PC-9 (cell line): ENCODE data around the gene OR51D1. TPM values are rescaled to one million over a fixed set of nuclear protein-coding genes. Genes with fewer than 3 reads are reported as not detected.

Experiments used
- BruUV-seq: library from RNA; stranded (reverse); fragments of 400-500 nt; replicated peaks from 2 replicates; lab custom pipeline; 2021; lab: Mats Ljungman, UMichigan
- CTCF ChIA-PET: fragments of 300-600 bp; sonication (Branson Sonifier 250); formaldehyde crosslinking; loops from one replicate; lab custom pipeline; 2022; ENCODE audit warnings: antibody characterized with exemption; lab: Charles Lee
- POLR2A ChIA-PET: fragments of 300-600 bp; sonication (Branson Sonifier 250); formaldehyde crosslinking; loops from one replicate; lab custom pipeline; 2022; ENCODE audit warnings: antibody characterized with exemption; ENCODE audit not compliant: unreplicated experiment; lab: Charles Lee
- DNase-seq, 2 experiments: peaks; one replicate each; pipeline versions ENCODE4 v3.0.0 to v3.0.0-alpha.2; 2015 to 2022; ENCODE audit warnings: mixed read lengths in 1 of 2
- H2AFZ ChIP-seq: fragments of 200-600 bp; sonication (generic); 2 replicates; pipeline ENCODE4 v1.8.1; 2017; ENCODE audit warnings: antibody characterized with exemption
- H3F3A ChIP-seq: fragments of 200-600 bp; sonication (generic); 2 replicates; pipeline ENCODE4 v1.8.1; 2017; ENCODE audit warnings: antibody characterized with exemption, mild to moderate bottlenecking, low read depth; ENCODE audit not compliant: insufficient read depth
- H3K27ac ChIP-seq: fragments of 200-600 bp; sonication (generic); 2 replicates; pipeline ENCODE4 v1.6.1; 2016; ENCODE audit warnings: mixed run types
- H3K27me3 ChIP-seq: fragments of 200-600 bp; sonication (generic); 2 replicates; pipeline ENCODE4 v1.6.1; 2016; ENCODE audit warnings: low read depth, mixed run types; ENCODE audit not compliant: insufficient read depth
- H3K36me3 ChIP-seq: fragments of 200-600 bp; sonication (generic); 2 replicates; pipeline ENCODE4 v1.6.1; 2016; ENCODE audit warnings: low read depth, mixed run types
- H3K4me1 ChIP-seq: fragments of 200-600 bp; sonication (generic); replicated peaks from 2 replicates; pipeline ENCODE4 v1.6.1; 2016; ENCODE audit warnings: mixed run types; ENCODE audit not compliant: insufficient read depth
- H3K4me2 ChIP-seq: fragments of 200-600 bp; sonication (generic); 2 replicates; pipeline ENCODE4 v1.6.1; 2017; ENCODE audit warnings: mixed run types
- H3K4me3 ChIP-seq: fragments of 200-600 bp; sonication (generic); 2 replicates; pipeline ENCODE4 v1.6.1; 2016; ENCODE audit warnings: mixed run types
- H3K79me2 ChIP-seq: fragments of 200-600 bp; sonication (generic); 2 replicates; pipeline ENCODE4 v1.6.1; 2017; ENCODE audit warnings: low read depth, mixed run types
- H3K9me2 ChIP-seq: fragments of 200-600 bp; sonication (generic); 2 replicates; pipeline ENCODE4 v1.8.1; 2017; ENCODE audit warnings: mild to moderate bottlenecking; ENCODE audit not compliant: insufficient read depth
- H3K9me3 ChIP-seq: fragments of 200-600 bp; sonication (generic); 2 replicates; pipeline ENCODE4 v1.8.1; 2016; ENCODE audit warnings: low read depth; ENCODE audit not compliant: insufficient read depth
- H4K20me1 ChIP-seq: fragments of 200-600 bp; sonication (generic); 2 replicates; pipeline ENCODE4 v1.8.1; 2017; ENCODE audit not compliant: insufficient read depth
- EZH2 ChIP-seq: fragments of 200-600 bp; sonication (generic); IDR thresholded peaks from 2 replicates; pipeline ENCODE4 v1.8.0; 2017; ENCODE audit warnings: antibody characterized with exemption, low read depth
- intact Hi-C: fragments of 100-400 bp; cut with micrococcal nuclease; formaldehyde crosslinking; loops from one replicate; pipeline ENCODE4 v1.10.0; 2022; ENCODE audit not compliant: unreplicated experiment
- total RNA-seq: library from RNA; stranded (reverse); gene quantifications from 2 replicates; pipeline ENCODE4 v1.2.3, GENCODE V29; 2021
- TF ChIP-seq, protein P1 (sequence below): fragments of 200-600 bp; sonication (generic); conservative IDR thresholded peaks from 2 replicates; pipeline ENCODE4 v1.6.1; 2017; ENCODE audit warnings: mixed run types, antibody characterized with exemption, mild to moderate bottlenecking, moderate library complexity

OR51D1 gene
- total RNA-seq, 1 experiment from 2014 or later = not detected

GRCh38 chr11:4647766-4648165 lies 10.5 kb downstream of the OR51D1 start:
- BruUV-seq = no TSS peak
- intact Hi-C loops = no loop called here
- Histone ChIP-seq H4K20me1 (no peaks in the 10 kb centered on the region), H3K9me2 (no peaks in the 10 kb centered on the region), H3K4me2 (no peak overlapping the region), H3K27ac (no peak overlapping the region), H3K79me2 (no peaks in the 10 kb centered on the region), H3K4me1 (no peaks in the 10 kb centered on the region), H3K4me3 (no peak overlapping the region), H2AFZ (no peak overlapping the region), H3K9me3 (no peaks in the 10 kb centered on the region), H3K27me3 (peaks cover 8% of the 10 kb centered on the region), H3F3A (no peaks in the 10 kb centered on the region), H3K36me3 (no peaks in the 10 kb centered on the region)
- POLR2A ChIA-PET = no interaction called here
- CTCF ChIA-PET = no interaction called here
- no peak for DNase-seq
- TF ChIP-seq, protein P1, sequence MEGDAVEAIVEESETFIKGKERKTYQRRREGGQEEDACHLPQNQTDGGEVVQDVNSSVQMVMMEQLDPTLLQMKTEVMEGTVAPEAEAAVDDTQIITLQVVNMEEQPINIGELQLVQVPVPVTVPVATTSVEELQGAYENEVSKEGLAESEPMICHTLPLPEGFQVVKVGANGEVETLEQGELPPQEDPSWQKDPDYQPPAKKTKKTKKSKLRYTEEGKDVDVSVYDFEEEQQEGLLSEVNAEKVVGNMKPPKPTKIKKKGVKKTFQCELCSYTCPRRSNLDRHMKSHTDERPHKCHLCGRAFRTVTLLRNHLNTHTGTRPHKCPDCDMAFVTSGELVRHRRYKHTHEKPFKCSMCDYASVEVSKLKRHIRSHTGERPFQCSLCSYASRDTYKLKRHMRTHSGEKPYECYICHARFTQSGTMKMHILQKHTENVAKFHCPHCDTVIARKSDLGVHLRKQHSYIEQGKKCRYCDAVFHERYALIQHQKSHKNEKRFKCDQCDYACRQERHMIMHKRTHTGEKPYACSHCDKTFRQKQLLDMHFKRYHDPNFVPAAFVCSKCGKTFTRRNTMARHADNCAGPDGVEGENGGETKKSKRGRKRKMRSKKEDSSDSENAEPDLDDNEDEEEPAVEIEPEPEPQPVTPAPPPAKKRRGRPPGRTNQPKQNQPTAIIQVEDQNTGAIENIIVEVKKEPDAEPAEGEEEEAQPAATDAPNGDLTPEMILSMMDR = no peak
- TF ChIP-seq EZH2 = no peak

DNA sequence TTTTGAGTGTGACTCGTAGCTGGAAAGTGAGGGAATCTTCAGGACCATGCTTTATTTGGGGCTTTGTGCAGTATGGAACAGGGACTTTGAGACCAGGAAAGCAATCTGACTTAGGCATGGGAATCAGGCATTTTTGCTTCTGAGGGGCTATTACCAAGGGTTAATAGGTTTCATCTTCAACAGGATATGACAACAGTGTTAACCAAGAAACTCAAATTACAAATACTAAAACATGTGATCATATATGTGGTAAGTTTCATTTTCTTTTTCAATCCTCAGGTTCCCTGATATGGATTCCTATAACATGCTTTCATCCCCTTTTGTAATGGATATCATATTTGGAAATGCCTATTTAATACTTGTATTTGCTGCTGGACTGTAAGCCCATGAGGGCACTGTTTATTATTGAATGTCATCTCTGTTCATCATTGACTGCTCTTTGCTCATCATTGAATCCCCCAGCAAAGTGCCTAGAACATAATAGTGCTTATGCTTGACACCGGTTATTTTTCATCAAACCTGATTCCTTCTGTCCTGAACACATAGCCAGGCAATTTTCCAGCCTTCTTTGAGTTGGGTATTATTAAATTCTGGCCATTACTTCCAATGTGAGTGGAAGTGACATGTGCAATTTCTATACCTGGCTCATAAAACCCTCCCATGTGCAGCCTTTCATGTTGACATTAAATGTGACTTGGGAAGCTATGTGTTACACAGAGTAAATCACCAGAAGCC lies 17.5 kb downstream of the OR51D1 start:
- H3K27ac ChIP-seq = no peak overlapping the region
- H3K4me2 ChIP-seq = no peak overlapping the region
- no peaks in the 10 kb centered on the region for H3K79me2 ChIP-seq
- H3K9me2 ChIP-seq = no peaks in the 10 kb centered on the region
- H3K27me3 ChIP-seq = 0 out of 2 replicates have a peak, but pooled peaks cover 3% of the 10 kb centered on the region
- DNase-seq = no peak
- no peaks in the 10 kb centered on the region for H3K9me3 ChIP-seq
- no peak overlapping the region for H2AFZ ChIP-seq
- no peaks in the 10 kb centered on the region for H3K36me3 ChIP-seq
- no peaks in the 10 kb centered on the region for H3F3A ChIP-seq
- H3K4me1 ChIP-seq = no peaks in the 10 kb centered on the region
- no peak overlapping the region for H3K4me3 ChIP-seq
- no peaks in the 10 kb centered on the region for H4K20me1 ChIP-seq
- ChIA-PET CTCF (no interaction called here), POLR2A (no interaction called here)
- BruUV-seq = no TSS peak
- TF ChIP-seq EZH2 = no peak
- TF ChIP-seq, protein P1 = no peak
- intact Hi-C loops = no loop called here

GRCh38 chr11:4658629-4659445 lies 21.6 kb downstream of the OR51D1 start:
- no peaks in the 10 kb centered on the region for H4K20me1 ChIP-seq
- ChIA-PET CTCF (no interaction called here), POLR2A (no interaction called here)
- BruUV-seq = no TSS peak
- H3F3A ChIP-seq = no peaks in the 10 kb centered on the region
- H3K79me2 ChIP-seq = no peaks in the 10 kb centered on the region
- H3K27ac ChIP-seq = no peak overlapping the region
- no peaks in the 10 kb centered on the region for H3K36me3 ChIP-seq
- no peak overlapping the region for H2AFZ ChIP-seq
- DNase-seq = no peak
- no peaks in the 10 kb centered on the region for H3K4me1 ChIP-seq
- TF ChIP-seq, protein P1 = no peak
- no peak for TF ChIP-seq EZH2
- no peaks in the 10 kb centered on the region for H3K9me2 ChIP-seq
- H3K9me3 ChIP-seq = no peaks in the 10 kb centered on the region
- no peak overlapping the region for H3K4me3 ChIP-seq
- peaks cover 8% of the 10 kb centered on the region; the same call in 1 of the 2 replicates for H3K27me3 ChIP-seq
- intact Hi-C loops = no loop called here
- no peak overlapping the region for H3K4me2 ChIP-seq
